Jurkat, Clone E6-1 (cell line): ENCODE data around the gene VEGFA.

Experiments
- DNase-seq: peaks from one replicate; pipeline ENCODE4 v3.0.0-alpha.2; 2011; ENCODE audit warnings: low read depth, low spot score
- H3K4me3 ChIP-seq: 2 replicates; pipeline ENCODE4 v1.5.1; 2011; ENCODE audit warnings: mild to moderate bottlenecking, low read length, control low read depth, moderate library complexity

Gene VEGFA

GRCh38 chr6:43779852-43780236, 9.8 kb downstream of the VEGFA start:
- no peak for DNase-seq
- no peak overlapping the region for H3K4me3 ChIP-seq

DNA sequence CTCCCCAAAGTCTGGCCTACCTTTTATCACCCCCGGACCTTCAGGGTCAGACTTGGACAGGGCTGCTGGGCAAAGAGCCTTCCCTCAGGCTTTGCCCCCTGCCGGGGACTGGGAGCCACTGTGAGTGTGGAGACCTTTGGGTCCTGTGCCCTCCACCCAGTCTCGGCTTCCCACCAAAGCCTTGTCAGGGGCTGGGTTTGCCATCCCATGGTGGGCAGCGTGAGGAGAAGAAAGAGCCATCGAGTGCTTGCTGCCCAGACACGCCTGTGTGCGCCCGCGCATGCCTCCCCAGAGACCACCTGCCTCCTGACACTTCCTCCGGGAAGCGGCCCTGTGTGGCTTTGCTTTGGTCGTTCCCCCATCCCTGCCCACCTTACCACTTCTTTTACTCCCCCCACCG, 10.3 kb downstream of the VEGFA start:
- no peak for DNase-seq
- no peak overlapping the region for H3K4me3 ChIP-seq

DNA sequence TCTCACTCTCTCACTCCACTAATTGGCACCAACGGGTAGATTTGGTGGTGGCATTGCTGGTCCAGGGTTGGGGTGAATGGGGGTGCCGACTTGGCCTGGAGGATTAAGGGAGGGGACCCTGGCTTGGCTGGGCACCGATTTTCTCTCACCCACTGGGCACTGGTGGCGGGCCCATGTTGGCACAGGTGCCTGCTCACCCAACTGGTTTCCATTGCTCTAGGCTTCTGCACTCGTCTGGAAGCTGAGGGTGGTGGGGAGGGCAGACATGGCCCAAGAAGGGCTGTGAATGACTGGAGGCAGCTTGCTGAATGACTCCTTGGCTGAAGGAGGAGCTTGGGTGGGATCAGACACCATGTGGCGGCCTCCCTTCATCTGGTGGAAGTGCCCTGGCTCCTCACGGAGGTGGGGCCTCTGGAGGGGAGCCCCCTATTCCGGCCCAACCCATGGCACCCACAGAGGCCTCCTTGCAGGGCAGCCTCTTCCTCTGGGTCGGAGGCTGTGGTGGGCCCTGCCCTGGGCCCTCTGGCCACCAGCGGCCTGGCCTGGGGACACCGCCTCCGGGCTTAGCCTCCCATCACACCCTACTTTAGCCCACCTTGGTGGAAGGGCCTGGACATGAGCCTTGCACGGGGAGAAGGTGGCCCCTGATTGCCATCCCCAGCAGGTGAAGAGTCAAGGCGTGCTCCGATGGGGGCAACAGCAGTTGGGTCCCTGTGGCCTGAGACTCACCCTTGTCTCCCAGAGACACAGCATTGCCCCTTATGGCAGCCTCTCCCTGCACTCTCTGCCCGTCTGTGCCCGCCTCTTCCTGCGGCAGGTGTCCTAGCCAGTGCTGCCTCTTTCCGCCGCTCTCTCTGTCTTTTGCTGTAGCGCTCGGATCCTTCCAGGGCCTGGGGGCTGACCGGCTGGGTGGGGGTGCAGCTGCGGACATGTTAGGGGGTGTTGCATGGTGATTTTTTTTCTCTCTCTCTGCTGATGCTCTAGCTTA, 11.2 kb downstream of the VEGFA start:
- H3K4me3 ChIP-seq: no peak overlapping the region
- DNase-seq: no peak

- DNase-seq: no peak
- no peak overlapping the region for H3K4me3 ChIP-seq
These were observed 12.1 kb downstream of the VEGFA start for GRCh38 chr6:43781941-43782704.

- DNase-seq: no peak
- H3K4me3 ChIP-seq: no peak overlapping the region
These were observed 12.9 kb downstream of the VEGFA start for GRCh38 chr6:43782764-43783513.

- DNase-seq: no peak
- H3K4me3 ChIP-seq: no peak overlapping the region
These were observed 14.2 kb downstream of the VEGFA start for GRCh38 chr6:43784049-43784855.

DNA sequence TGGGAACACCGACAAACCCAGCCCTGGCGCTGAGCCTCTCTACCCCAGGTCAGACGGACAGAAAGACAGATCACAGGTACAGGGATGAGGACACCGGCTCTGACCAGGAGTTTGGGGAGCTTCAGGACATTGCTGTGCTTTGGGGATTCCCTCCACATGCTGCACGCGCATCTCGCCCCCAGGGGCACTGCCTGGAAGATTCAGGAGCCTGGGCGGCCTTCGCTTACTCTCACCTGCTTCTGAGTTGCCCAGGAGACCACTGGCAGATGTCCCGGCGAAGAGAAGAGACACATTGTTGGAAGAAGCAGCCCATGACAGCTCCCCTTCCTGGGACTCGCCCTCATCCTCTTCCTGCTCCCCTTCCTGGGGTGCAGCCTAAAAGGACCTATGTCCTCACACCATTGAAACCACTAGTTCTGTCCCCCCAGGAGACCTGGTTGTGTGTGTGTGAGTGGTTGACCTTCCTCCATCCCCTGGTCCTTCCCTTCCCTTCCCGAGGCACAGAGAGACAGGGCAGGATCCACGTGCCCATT, 15.3 kb downstream of the VEGFA start:
- DNase-seq: no peak
- H3K4me3 ChIP-seq: no peak overlapping the region

GRCh38 chr6:43785904-43786303, 15.9 kb downstream of the VEGFA start:
- DNase-seq: no peak
- no peak overlapping the region for H3K4me3 ChIP-seq

DNA sequence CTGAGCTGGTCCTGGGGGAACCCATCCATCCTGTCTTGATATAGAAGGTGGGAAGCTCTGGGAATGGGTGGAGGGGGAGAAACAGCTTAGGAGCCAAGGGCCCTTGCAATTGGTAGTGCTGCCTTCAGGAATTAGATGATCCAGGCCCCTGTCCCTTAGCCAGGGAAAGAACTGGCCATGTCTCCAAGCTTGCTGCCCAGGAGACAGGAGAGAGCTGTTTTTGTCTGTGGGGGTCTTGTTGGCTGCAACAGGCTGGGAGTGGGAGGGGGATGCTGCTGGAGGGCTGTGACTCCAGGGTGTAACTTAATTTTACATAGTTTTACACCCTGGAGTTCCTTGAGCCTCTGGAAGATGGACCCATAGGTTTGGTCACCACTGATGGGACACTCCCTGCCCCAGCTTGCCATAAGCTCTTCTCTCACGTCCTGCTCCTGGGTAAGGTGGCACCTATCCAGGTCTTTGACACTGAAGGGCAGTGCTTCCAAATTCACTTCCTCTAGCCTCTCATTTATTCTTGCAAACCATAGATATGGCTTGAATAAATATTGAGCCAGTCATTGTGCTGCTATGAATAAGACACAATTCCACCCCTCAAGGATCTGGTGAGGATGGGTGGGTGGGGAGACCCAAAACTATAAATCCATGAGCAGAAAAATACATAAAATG, 16.8 kb downstream of the VEGFA start:
- no peak for DNase-seq
- H3K4me3 ChIP-seq: no peak overlapping the region

DNA sequence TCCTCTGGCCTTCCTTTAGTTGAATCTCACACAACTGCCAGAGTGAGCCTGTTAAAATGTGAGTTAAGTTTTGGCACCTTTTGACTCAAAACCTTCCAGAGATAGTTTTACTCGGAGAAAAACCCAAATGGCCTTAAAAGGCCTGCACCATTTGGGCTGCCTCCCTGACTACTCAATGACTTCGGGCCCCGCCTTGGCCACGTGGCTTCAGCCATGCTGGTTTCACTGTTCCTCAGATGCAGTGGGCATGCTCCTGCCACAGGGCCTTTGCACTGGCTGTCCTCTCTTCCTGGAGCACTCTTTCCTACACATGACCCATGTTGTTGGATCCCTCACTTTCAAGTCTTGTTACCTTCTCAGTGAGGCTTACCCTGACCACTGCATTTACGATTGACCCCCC, 18.3 kb downstream of the VEGFA start:
- DNase-seq: no peak
- H3K4me3 ChIP-seq: no peak overlapping the region

DNA sequence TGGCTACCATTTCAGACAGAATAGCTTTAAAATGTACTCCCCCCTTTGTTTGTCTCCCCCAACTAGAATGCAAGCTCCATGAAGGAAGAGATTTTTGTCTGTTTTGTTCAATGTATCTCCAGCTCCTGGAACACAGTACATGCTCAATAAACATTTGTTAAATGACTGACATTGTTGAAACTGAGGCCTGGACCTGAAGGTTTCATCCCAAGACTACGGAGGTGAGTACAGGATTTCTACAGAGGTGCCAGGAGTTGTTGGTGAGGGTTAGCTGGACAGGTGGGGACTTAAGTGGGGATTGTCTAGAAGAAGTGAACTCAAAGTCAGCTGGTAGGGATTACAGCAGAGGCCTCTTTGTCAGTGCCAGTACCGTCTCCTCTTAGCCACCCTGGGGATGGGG, 19.4 kb downstream of the VEGFA start:
- H3K4me3 ChIP-seq: no peak overlapping the region
- DNase-seq: no peak

DNA sequence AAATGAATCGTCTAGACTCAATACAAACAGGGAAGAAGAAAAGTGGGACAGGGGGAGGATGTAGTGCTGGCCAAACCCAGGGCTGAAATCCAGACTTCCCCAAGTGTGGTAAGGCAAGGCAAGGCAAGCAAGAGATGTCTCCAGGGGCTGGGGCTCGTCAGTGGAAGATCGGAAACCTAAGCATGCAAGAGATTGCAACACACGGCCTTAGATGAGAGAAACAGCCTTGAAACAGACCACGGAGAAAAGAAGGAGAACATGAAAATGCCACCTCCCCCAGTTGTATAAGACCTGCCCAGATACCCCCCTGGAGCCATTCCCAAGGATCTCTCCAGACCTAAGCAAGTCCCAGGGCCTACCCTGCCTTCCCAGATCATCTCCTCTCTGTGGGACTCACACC, 20.0 kb downstream of the VEGFA start:
- H3K4me3 ChIP-seq: no peak overlapping the region
- no peak for DNase-seq

GRCh38 chr6:43791745-43792422, 21.9 kb downstream of the VEGFA start:
- no peak overlapping the region for H3K4me3 ChIP-seq
- no peak for DNase-seq

DNA sequence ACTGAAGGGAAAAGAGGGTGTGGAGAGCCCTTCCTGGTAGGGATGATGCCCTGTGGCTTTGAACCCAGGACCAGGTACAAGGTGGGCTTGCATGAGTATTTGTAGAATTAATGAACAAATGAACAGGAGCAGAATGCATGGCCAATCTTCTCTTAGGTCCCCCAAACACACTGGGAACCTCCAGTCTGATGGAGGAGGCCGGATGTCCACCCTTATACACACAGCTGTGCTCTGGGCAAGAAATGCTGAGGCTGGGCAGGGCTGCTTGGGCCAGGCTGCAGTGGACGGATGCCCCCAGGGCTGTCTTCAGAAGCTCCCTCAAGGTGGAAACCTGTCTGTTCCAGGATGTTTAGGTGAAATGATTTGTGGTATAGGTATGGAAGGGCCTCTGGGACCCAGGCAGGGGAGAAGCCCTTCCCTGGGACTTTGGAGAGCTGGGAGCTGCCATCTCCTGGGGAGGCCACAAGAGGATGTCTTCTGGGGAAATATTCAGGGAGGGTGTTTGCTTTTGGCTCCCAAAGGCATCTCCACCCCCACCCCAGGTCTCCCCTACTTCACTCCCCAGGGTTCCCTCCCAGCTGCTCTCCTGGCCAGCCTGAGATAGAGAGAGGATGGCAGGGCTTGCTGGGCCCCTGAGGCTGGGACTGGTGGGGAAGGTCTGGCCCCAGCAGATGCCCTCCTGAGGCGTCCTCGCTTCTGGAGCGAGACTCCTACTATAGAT, 23.3 kb downstream of the VEGFA start:
- no peak overlapping the region for H3K4me3 ChIP-seq

DNA sequence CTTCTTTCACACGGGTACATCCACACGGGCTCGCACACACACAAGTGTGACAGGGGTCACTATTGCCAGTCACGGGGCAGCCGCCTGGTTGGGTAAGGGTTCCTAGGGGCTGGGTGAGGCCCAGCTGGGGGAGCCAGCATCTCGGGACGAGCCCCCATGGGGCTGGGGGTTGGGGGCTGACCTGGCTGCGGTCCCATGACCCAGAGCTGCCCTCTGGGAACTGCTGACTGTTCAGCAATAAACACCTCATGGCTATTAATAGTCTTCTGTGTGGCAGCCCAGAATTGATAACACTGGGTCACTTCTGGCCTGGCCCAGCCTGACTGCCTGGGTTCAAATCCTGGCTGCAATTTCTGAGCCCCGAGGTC, 23.8 kb downstream of the VEGFA start:
- no peak overlapping the region for H3K4me3 ChIP-seq
- DNase-seq: no peak

More for the DNA sequence above, 23.3 kb downstream of the VEGFA start:
- no peak for DNase-seq

GRCh38 chr6:43795421-43795820, 25.4 kb downstream of the VEGFA start:
- H3K4me3 ChIP-seq: no peak overlapping the region
- DNase-seq: no peak

- no peak overlapping the region for H3K4me3 ChIP-seq
- no peak for DNase-seq
These were observed 26.2 kb downstream of the VEGFA start for GRCh38 chr6:43796168-43796567.
